ENCODE data around the gene PER1. TPM values are rescaled to one million over a fixed set of nuclear protein-coding genes. Genes with fewer than 3 reads are reported as not detected.

PER1 gene
- total RNA-seq, 1 experiment from 2014 or later, result 47.1 TPM

DNA sequence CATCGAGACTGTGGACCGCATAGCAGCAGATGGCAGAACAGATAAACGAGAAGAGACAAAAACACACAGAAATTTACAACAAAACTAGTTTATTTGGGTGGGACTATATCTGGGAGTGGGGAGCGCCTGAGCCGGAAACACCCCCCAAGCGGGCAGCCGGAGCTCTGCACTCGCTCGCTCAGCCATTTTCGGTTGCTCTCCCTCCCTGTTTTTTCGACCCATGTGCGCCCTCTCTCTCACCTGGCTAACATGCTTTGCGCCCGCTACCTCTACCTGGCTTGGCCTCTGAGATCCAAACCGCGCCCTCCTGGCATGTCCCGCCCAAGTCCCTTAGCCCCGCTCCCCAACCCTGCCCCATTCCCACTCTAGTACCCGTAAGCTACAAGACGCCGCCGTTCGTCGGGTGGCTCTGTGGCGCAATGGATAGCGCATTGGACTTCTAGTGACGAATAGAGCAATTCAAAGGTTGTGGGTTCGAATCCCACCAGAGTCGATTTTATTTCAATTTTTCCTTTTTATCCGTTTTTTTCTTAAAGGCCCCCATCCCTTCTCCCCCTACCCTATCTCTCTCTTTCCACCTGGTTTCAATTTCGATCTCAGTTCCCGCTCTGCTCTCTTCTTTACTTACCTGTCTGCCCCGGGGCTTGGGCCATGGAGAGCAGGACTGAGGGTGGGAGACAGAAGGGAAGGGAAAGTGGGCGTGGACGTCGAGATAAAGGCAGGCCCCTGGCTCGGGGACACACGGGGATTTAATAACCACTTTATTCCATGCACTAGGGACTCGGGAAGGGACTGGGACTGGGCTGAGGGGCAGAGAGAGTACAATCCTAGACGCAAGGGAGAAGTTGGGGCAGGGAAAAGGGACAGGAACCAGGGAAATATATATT lies 31.4 kb downstream of the PER1 start:
- Histone ChIP-seq H3K27ac (ENCODE audit: low read depth, low read length, poor library complexity, severe bottlenecking) (peak overlapping the region; percentile 56), H3K36me3 (ENCODE audit: insufficient read depth, low read length, poor library complexity, severe bottlenecking) (no peaks in the 10 kb centered on the region), H3K9me3 (ENCODE audit: low read depth, low read length, poor library complexity, severe bottlenecking) (no peaks in the 10 kb centered on the region), H3K27me3 (replicated peaks; ENCODE audit: insufficient read depth, low read depth, low read length, poor library complexity) (no peaks in the 10 kb centered on the region), H3K4me1 (ENCODE audit: insufficient read depth, low read length, poor library complexity, severe bottlenecking) (peaks cover 6% of the 10 kb centered on the region), H3K4me3 (ENCODE audit: low read depth, low read length, poor library complexity, severe bottlenecking) (peak overlapping the region; percentile 68)
- ChIA-PET POLR2A (ENCODE audit: low non-redundant PET) (interaction anchor here (0.7 to 1.9 kb wide), 2 partner anchors 52 to 55 kb away, joined by 3 to 12 read pairs; no protein-coding TSS in a partner anchor), CTCF (interaction anchor here (0.6 kb wide), 2 partner anchors 13 to 216 kb away, joined by 3 read pairs; no protein-coding TSS in a partner anchor)
- no TSS peak for BruUV-seq (replicated peaks)
- TF ChIP-seq, protein P1, sequence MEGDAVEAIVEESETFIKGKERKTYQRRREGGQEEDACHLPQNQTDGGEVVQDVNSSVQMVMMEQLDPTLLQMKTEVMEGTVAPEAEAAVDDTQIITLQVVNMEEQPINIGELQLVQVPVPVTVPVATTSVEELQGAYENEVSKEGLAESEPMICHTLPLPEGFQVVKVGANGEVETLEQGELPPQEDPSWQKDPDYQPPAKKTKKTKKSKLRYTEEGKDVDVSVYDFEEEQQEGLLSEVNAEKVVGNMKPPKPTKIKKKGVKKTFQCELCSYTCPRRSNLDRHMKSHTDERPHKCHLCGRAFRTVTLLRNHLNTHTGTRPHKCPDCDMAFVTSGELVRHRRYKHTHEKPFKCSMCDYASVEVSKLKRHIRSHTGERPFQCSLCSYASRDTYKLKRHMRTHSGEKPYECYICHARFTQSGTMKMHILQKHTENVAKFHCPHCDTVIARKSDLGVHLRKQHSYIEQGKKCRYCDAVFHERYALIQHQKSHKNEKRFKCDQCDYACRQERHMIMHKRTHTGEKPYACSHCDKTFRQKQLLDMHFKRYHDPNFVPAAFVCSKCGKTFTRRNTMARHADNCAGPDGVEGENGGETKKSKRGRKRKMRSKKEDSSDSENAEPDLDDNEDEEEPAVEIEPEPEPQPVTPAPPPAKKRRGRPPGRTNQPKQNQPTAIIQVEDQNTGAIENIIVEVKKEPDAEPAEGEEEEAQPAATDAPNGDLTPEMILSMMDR (conservative IDR thresholded peaks at IDR 0.05; ENCODE audit: low read depth, low read length), result peak; percentile 42
- TF ChIP-seq EZH2 (IDR thresholded peaks at IDR 0.05; ENCODE audit: borderline replicate concordance, low read depth, low read length, poor library complexity, severe bottlenecking), result no peak
- intact Hi-C loops (cut with micrococcal nuclease; ENCODE audit: unreplicated experiment), result loop anchor here (1.0 to 5.0 kb wide), 3 partner anchors 19 to 257 kb away; partner anchors contain the start of gene KRABD2
- DNase-seq (ENCODE audit: low spot score), result peak; percentile 91

GRCh38 chr17:8119581-8120519 lies 32.4 kb downstream of the PER1 start:
- peak; percentile 96 for DNase-seq (ENCODE audit: low spot score)
- H3K9me3 ChIP-seq (ENCODE audit: low read depth, low read length, poor library complexity, severe bottlenecking), result no peaks in the 10 kb centered on the region
- H3K4me3 ChIP-seq (ENCODE audit: low read depth, low read length, poor library complexity, severe bottlenecking), result peak overlapping the region; percentile 68
- H3K36me3 ChIP-seq (ENCODE audit: insufficient read depth, low read length, poor library complexity, severe bottlenecking), result no peaks in the 10 kb centered on the region
- POLR2A ChIA-PET (ENCODE audit: low non-redundant PET), result interaction anchor here (0.7 to 1.9 kb wide), 3 partner anchors 18 to 56 kb away, joined by 3 to 12 read pairs (median 5); no protein-coding TSS in a partner anchor
- peaks cover 2% of the 10 kb centered on the region for H3K4me1 ChIP-seq (ENCODE audit: insufficient read depth, low read length, poor library complexity, severe bottlenecking)
- CTCF ChIA-PET, result interaction anchor here (0.6 to 2.7 kb wide), 9 partner anchors 14 to 217 kb away, joined by 3 to 17 read pairs (median 3); no protein-coding TSS in a partner anchor
- peak overlapping the region; percentile 56 for H3K27ac ChIP-seq (ENCODE audit: low read depth, low read length, poor library complexity, severe bottlenecking)
- TF ChIP-seq, protein P1 (conservative IDR thresholded peaks at IDR 0.05; ENCODE audit: low read depth, low read length), result no peak
- no peak for TF ChIP-seq EZH2 (IDR thresholded peaks at IDR 0.05; ENCODE audit: borderline replicate concordance, low read depth, low read length, poor library complexity, severe bottlenecking)
- intact Hi-C loops (cut with micrococcal nuclease; ENCODE audit: unreplicated experiment), result loop anchor here (1.0 to 5.0 kb wide), 7 partner anchors 19 to 257 kb away; partner anchors contain the start of genes CNTROB, KRABD2 and TRAPPC1
- BruUV-seq (replicated peaks), result no TSS peak
- H3K27me3 ChIP-seq (replicated peaks; ENCODE audit: insufficient read depth, low read depth, low read length, poor library complexity), result no peaks in the 10 kb centered on the region

Data from A673 (cell line).